Measurements from ENCODE around the gene ALDOB.
A peak's percentile ranks its signal among the peaks of the same experiment; 100 is the strongest.
"Not testable (repeated sequence)": the region's sequence is repeated elsewhere in the genome, so short reads cannot be mapped to it uniquely, and the experiment has no call there.

Gene ALDOB

DNA sequence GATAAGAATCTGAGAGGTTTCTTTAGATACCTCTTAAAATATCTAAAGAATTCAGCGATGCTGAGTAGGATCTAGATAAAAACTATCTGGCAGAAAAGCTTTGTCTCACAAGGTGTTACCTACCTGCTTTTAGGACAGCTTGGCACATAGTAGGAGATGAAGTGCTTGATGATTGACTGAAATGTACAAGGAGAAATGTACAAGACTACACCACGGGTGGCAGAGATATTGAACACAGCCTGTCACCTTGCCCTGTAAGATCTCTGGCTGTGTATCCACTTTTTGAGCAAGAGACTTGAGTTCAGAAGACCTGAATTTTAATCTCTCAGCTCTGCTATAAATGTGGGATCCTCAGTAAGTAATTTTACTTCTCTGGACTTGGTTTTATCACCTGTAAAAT lies 15.7 kb downstream of the ALDOB start:
- FAIRE-seq: no peak

DNA sequence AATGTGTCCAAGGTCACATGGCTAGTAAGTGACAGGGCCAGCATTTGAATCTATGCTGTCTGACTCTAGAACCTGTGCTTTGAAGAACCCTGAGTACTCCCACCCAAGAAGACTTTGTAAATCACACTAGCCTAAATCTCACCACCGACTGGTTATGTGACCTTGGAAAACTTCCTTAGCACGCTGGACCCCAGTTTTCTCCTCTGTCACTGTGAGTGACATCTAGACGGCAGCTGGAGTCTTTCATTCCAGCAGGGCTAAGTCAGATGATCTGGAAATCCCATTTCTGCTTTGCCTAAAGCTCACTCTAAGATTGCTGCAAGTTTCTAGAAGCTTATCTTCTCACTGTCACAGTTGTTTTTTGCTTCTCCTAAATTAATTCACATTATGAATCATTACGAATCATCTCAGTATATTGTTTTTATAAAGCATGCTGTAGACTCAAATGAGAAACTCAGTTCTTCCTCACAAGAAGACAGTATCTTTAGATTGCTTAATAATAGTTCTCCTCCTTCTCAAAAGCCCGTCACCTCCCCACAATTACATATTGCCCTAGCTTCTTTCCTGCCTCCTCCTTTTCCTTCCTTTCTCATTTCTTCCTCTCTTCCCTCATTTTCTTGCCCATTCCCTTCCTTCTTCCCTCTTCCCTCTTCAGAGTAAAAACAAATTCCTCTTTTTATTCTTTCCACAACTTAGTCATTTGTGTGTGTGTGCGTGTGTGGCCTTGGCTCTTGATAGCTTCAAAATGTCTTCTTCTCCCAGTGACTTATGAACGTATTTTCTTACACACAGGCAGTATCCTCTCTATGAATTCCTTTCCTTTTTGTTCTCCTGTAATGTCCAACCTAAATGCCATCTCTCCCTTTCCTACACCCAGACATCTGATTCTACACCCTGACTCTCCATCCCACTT lies 16.8 kb downstream of the ALDOB start:
- FAIRE-seq: no peak

DNA sequence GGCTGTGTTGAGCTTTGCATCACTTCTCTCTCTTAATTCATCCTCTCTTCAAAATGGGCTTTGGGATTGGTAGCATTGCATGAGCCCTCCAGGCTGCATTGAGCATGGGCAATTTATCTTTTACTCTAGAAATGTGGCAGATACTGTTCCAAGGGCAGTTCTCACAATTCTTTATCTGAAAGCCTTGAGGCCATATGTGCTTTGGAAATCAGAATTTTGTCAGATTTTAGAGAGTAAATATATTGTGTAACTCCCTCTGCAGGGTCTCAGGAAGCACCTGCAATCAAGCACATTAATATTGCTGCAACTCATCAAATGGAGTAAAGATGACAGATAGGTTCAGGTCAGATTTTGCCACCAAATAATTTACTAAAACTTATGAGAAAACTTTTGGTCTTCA lies 17.6 kb downstream of the ALDOB start:
- FAIRE-seq: no peak

DNA sequence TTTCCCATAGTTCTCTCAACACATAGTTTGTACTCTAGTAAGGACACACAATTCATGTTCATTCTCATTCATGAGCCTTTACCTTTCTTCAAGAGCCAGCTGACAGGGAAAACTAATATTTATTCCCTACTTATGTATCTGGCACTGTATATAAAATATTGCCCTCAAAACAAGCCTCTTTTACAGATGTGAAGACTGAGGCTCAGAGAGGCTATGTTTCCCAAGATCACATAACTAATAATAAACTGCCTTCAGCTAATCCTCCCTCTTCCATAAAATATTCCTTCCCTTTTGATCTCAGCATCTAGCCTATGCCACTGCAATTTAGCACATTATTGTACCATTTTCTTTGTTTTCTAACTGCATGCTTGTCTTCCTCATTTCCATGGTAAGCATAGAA lies 18.2 kb downstream of the ALDOB start:
- no peak for FAIRE-seq

DNA sequence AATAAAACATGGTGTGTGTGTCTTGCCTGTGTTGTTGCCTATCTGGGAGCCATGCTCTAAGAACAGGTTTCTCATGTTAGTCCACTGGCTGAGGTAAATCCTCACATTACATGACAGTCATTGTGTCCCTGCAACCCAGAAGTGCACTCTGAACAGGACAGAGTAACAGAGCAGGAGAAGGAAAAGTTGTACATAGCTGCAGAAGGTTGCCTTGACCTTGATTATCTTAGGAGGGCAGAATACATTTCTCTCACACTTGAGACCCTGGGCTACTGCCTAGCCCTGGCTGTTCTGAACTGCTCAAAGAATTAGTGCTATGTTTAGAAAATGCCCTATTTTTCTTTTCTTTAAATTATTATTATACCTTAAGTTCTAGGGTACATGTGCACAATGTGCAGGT lies 20.0 kb downstream of the ALDOB start:
- no peak for FAIRE-seq

DNA sequence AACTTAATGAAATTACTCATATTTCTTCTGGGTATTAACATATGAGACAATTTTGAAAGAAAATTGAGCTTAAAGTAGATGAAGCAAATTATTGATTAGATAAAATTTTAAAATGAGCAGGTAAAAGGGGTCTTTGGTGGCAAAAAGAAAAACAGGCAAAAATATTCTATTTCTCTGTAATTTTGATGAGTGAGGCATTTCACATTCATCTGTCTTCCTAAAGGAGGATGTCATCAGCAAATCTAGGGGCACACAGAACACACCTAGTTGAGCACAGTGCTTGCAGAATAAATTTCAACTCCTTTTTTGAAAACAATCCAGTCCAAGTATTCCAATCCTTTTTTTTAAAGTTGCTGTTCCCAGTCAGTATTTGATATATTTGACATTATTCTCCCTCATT lies 20.7 kb downstream of the ALDOB start:
- FAIRE-seq: no peak

DNA sequence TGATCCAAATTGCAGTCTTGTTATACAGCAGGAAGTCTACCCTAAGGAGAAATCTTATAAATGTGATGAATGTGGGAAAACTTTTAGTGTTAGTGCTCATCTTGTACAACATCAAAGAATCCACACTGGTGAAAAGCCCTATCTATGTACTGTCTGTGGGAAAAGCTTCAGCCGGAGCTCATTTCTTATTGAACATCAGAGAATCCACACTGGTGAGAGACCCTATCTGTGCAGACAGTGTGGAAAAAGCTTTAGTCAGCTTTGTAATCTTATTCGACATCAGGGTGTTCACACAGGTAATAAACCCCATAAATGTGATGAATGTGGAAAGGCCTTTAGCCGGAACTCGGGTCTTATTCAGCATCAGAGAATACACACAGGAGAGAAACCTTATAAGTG lies 26.5 kb downstream of the ALDOB start:
- FAIRE-seq: no peak

DNA sequence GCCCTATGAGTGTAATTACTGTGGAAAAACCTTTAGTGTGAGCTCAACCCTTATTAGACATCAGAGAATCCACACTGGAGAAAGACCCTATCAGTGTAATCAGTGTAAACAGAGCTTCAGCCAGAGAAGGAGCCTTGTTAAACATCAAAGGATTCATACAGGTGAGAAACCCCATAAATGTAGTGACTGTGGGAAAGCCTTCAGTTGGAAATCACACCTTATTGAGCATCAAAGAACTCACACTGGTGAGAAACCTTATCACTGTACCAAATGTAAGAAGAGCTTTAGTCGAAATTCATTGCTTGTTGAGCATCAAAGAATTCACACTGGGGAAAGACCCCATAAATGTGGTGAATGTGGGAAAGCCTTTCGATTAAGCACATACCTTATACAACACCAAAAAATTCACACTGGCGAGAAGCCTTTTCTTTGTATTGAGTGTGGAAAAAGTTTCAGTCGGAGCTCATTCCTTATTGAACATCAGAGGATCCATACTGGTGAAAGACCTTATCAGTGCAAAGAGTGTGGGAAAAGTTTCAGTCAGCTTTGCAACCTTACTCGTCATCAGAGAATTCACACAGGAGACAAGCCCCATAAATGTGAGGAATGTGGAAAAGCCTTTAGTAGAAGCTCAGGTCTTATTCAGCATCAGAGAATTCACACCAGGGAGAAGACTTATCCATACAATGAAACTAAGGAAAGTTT lies 27.0 kb downstream of the ALDOB start:
- FAIRE-seq: no peak

DNA sequence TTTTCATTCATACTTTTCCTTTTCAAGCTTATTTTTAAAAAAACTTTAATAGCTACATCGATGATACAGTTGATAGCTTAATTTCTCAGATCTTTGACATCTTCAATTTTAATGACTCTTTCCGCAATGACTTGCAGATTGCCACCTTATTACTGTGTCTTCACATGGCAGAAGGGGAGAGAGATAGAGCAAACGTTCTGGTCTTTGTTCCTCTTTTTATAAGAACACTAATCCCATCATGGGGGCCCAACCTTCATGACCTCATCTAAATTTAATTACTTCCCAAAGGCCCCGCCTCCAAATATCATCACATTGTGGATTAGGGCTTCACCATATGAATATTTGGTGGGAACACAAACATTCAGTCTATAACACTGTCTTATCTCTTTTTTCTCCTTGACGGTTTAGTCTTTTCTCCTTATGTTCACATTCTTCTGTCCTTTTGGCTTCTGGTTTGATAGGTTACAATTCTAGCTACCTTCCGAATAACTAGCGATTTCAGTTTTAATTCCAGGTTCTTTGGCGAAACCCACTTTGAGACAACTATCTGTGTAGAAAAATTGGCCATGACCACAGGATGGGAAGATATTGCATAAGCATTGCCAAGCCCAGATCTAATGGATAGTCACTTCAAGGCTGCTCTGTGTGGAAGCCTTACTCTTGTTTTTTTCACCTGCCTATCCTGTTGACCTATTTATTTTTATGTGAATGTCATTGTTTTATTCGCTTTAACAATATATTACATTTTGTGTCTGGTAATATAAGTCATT lies 31.9 kb downstream of the ALDOB start:
- no peak for FAIRE-seq

DNA sequence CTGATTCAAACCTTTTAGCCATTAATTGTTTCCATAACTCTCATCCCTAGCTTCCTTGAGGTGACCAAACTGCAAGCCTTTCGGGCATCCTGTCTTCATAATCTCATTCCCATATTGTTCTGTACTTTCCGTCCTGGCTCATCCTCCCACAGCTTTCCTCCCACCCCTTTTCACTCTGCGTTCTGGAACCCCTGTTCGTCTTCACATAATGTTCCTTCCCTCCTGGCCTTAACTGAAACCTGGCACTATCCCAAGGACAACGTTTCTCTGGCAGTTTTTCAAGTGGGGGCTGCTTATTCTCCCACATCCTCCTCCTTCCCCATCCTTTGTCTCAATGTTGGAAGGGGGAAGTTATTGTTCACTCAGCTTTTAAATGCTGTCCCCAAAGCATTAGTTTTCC lies 35.5 kb downstream of the ALDOB start:
- FAIRE-seq: no peak

DNA sequence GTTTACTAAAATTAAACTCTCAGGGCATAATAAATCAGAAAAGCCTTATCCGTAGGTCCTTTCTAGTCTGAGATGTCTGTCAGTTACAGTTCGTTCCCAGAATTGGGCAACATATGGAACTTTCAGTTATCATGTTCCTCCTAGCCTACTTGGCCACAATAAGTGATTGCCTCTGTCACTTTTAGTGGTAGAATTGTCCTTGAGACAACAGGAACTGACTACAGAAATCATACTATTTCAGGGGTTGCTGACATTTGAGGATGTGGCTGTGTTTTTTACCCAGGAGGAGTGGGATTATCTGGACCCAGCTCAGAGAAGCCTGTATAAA lies 36.0 kb downstream of the ALDOB start:
- FAIRE-seq: no peak

DNA sequence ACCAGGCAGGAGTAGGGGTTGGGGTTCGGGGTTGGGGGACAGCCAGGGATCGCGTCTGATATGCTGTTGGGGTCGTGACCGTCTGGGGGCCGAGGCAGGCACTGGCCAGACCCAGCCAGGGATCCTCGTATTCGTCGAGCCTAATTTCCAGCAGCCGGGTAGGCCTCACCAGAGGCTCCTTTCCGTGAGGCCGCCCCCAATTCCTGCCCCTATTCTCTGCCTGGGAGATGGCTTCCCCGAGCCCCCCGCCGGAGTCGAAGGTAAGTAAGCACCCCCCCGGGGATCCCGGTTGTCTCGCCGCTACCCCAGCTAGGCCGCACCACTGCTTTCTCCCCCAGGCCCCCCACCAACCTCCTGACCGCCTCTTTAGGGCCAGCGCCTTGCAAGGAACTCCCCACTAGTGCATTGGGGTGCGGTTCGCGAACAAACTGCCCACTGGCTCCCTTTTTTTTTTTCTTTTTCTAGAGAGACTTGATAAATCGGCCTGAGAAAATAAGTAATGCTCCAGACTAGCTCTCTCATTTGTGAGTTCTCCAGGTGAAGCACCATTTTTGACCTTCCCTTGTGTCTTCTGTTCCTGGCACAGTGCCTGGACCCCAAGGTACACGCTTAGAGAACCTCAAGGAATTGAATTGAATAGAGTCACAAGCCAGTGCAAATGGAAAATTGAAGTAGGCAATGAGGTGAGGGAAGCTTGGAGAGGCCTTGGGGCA lies 36.5 kb downstream of the ALDOB start:
- no peak for FAIRE-seq

DNA sequence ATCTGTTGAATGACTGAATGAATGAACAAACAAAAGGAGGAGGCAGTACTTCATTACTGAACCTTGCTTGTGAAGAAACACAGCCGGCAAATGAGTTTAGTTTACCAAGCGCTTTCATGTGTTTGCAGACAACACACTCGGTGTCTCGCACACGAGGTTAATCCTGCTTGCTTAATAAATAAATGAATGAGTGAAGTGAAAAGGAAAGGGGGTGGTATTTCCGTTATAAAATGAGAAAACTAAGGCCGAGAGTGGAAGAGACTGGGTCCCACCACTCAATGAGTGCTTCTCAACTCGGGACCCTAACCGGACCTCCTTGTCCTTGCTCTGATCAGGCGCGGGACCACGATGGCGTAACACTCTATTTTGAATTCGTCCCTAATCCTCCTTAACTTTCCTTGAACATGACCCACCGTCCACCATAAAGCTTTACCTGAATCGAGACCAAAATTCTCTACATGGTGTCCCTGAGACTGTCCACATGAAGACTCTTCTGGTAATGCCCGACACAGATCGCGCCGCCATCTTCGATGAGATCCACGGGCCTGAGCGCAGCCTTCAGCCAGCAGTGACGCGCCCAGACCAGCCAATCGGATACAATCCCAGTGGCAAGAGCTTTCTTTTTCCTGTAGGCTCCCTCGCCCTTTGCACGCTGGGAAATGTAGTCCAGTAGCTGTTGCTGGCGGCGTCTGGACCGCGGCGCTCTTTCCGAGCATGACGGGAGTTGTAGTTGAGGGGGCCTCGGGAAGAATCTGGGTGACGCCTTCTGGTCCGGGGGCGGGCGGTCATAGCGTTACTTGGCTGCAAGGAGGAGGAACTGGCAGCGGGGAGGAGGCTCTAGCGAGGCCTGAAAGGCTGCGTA lies 37.3 kb downstream of the ALDOB start, which contains the start of the genes MRPL50 and ZNF189:
TSS of gene MRPL50 (minus strand) at position 551 of the 862 bp plus-strand sequence. CDS start at position 525, 26 bp downstream.
TSS of gene ZNF189 (plus strand) at position 784 of the 862 bp plus-strand sequence. CDS start 306 bp downstream, outside the sequence.
- FAIRE-seq: peak; percentile 98

DNA sequence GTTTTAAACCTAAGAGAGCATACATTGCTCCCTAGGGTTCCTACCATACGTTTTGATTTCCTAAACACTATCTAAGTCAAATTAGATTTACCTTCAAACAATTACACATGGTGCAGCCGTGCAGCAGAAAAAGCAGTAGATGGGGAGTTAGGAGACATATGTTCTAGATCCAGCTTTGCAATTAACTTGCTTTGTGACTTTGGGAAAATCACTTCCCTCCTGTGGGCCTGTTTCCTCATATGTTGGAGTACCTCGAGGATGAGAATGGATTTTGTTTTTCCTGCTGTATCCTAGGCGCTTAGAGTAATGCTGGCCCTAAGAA lies 37.9 kb downstream of the ALDOB start:
- FAIRE-seq: no peak

DNA sequence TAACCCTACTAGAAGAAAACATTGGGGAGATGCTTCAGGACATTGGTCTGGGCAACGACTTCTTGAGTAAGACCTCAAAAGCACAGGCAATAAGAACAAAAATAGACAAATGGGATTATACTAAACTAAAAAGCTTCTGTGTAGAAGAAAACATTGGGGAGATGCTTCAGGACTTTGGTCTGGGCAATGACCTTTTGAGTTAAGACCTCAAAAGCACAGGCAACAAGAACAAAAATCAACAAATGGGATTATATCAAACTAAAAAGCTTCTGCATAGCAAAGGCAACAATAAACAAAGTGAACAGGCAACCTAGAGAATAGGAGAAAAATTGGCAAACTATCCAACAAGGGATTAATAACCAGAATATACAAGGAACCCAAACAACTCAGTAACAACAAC lies 40.9 kb downstream of the ALDOB start:
- no peak for FAIRE-seq

DNA sequence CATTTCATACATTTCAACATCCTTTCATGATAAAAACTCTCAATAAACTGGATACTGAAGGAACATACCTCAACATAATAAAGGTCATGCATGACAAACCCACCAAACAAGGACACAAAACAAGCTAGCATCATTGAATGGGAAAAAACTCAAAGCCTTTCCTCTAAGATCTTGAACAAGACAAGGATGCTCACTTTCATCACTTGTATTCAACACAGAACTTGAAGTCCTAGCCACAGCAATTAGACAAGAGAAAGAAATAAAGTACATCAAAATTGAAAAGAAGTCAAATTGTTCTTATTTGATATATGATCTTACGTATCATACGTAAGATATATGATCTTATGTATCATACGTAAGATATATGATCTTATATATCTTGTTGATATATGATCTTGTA lies 42.4 kb downstream of the ALDOB start:
- FAIRE-seq: no peak

DNA sequence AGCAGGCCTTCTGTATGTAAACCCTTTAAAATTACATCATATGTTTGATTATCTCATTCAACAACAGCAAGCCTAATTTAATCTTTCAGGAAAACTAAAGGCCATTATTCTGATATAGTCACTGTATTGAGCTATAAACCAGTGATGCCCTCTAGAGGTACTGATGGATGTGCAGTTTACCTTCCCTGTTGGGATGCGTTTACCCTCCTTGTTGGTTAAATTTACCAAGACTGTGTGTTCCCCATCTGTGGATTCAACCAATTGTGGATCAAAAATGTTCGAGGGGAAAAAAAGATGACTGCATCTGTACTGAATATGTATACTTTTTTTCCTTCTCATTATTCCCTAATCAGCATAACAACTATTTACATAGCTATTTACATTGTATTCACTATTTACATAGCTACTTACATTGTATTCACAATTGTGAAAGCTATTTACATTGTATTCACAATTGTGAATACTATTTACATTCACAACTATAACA lies 47.0 kb downstream of the ALDOB start:
- no peak for FAIRE-seq

DNA sequence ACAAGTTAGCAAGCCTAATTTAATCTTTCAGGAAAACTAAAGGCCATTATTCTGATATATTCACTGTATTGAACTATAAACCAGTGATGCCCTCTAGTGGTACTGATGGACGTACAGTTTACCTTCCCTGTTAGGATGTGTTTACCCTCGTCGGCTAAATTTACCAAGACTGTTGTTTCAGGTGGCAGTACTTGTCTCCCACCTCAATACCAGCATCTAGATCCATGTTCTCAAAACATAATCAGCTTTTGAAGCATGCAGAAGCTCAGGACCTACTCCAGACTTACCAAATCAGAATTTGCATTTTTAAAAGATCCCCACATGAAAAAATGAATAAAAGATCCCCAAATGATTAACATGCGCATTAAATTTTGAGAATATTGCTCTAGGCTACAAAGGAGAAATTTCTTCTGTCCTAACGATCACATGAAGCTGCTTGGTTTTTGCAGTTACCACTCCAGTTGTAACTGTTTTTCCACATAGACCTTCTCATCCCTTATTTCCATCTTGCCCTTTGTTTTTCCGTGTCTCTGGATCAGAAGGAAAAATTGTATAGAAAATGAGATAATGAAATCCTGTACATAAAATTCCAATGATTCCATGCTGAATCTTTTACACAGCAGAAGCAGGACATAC lies 47.6 kb downstream of the ALDOB start:
- FAIRE-seq: peak; percentile 83

DNA sequence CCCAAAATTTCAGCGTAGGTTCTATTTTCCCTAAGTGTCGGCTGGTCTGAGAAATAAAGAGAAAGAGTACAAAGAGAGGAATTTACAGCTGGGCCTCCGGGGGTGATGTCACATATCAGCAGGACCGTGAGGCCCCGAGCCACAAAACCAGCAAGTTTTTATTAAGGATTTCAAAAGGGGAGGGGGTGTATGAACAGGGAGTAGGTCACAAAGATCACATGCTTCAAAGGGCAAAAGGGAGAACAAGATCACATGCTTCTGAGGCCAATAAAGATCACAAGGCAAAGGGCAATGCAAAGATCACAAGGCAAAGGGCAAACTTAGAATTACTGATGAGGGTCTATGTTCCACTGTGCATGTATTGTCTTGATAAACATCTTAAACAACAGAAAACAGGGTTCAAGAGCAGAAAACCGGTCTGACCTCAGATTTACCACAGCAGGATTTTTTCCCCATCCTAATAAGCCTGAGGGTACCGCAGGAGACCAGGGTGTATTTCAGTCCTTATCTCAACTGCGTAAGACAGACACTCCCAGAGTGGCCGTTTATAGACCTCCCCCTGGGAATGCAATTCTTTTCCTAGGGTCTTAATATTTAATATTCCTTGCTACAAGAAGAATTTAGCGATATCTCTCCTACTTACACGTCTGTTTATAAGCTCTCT lies 50.6 kb downstream of the ALDOB start, which contains the start of gene BAAT:
TSS of gene BAAT (minus strand) at position 134 of the 664 bp plus-strand sequence. CDS start 13,602 bp downstream, outside the sequence.
- not testable (repeated sequence) for FAIRE-seq

DNA sequence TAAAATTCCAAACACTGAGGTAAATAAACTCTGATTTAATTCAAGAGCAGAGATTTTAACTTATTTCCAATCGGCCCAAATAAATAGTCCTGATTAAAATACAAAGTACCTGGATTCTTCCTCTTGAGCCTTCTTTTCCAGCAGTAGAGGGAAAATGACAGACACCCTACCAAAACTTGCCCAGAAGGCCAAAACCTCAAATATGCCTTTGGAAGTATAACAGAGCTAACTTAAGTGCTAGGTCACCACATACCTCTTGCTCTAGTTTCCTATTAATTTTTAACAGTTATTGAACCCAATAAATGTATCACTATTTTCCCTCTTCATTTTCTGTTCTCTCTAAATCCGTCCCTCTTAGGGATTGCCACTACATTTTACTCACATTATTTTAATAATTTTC lies 52.2 kb downstream of the ALDOB start:
- no peak for FAIRE-seq

Measured in A204.1 (cell line).